ENCODE results near the gene GRB7. TPM values are rescaled to one million over a fixed set of nuclear protein-coding genes. Genes with fewer than 3 reads are reported as not detected.

Gene GRB7
- total RNA-seq, 4 donors from 2014 or later: 49.4 to 114 (median 72.4) TPM

DNA sequence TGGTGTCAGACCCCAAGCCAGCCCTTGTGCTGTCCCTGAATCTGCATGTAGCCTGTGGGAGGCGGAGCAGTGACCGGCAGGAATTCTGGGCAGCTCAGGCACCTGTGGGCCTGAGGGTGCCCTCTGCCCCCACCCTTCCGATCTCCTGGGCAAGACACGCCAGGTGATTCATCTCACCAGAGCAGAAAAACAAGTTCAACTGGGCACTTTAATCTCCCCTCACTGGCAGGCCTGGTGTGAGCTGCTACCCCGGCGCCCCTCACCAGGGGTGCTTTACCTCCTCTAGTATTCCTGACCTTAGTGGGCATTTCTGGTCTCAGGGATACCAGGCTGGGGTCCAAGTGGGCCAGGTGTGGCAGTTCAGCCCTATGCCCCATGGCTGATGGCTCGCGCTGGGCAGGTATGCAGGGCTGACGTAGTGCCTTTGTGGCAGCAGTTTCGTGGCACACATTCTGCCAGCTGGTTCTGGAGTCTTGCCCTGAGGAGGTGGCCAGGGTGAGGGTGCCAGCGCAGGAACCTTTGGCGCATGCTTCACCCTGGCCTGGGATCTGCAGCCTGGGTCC, 31.9 kb upstream of the GRB7 start:
- Histone ChIP-seq H3K27me3 (no peaks in the 10 kb centered on the region), H3K27ac (peak overlapping the region; percentile 87), H3K4me3 (peak overlapping the region; percentile 15), H3K9me3 (no peaks in the 10 kb centered on the region), H3K36me3 (peaks cover 40% of the 10 kb centered on the region), H3K4me1 (peaks cover 64% of the 10 kb centered on the region)
- DNase-seq (ENCODE audit: low spot score in 2 of 2): no peak
- 48% methylated on average over 6 of the region's 12 CpGs for WGBS
- TF ChIP-seq POLR2A (IDR thresholded peaks at IDR 0.05): no peak
- TF ChIP-seq POLR2AphosphoS5 (IDR thresholded peaks at IDR 0.05): no peak
- no peak for TF ChIP-seq CTCF (IDR thresholded peaks at IDR 0.05)
- no peak for TF ChIP-seq EP300 (IDR thresholded peaks at IDR 0.05)

GRCh38 chr17:39706383-39706782, 31.4 kb upstream of the GRB7 start:
- Histone ChIP-seq H3K27me3 (no peaks in the 10 kb centered on the region), H3K4me1 (peaks cover 58% of the 10 kb centered on the region), H3K36me3 (peaks cover 45% of the 10 kb centered on the region), H3K27ac (peak overlapping the region; percentile 87), H3K4me3 (peak overlapping the region; percentile 15), H3K9me3 (no peaks in the 10 kb centered on the region)
- TF ChIP-seq POLR2A (IDR thresholded peaks at IDR 0.05) (no peak), POLR2AphosphoS5 (IDR thresholded peaks at IDR 0.05) (no peak), CTCF (IDR thresholded peaks at IDR 0.05) (no peak), EP300 (IDR thresholded peaks at IDR 0.05) (no peak)
- DNase-seq (ENCODE audit: low spot score in 2 of 2): no peak
- 58% methylated on average over 8 of the region's 8 CpGs for WGBS

DNA sequence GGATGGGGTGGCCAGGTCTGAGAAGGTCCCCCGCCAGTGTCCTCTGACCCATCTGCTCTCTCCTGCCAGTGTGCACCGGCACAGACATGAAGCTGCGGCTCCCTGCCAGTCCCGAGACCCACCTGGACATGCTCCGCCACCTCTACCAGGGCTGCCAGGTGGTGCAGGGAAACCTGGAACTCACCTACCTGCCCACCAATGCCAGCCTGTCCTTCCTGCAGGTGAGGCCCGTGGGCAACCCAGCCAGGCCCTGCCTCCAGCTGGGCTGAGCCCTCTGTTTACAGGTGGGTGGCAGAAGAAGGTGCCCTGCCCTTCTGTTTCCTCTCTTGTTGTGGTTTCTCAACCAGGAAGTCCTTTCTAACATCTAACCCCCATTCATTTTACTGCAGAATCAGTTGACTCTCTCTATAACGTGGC, 30.8 kb upstream of the GRB7 start:
- H3K27ac ChIP-seq: peak overlapping the region; percentile 87
- H3K36me3 ChIP-seq: peaks cover 51% of the 10 kb centered on the region
- H3K9me3 ChIP-seq: no peaks in the 10 kb centered on the region
- 90% methylated on average over 4 of the region's 7 CpGs for WGBS
- peak overlapping the region; percentile 15 for H3K4me3 ChIP-seq
- H3K4me1 ChIP-seq: peaks cover 53% of the 10 kb centered on the region
- no peak for DNase-seq (ENCODE audit: low spot score in 2 of 2)
- TF ChIP-seq POLR2AphosphoS5 (IDR thresholded peaks at IDR 0.05) (no peak), POLR2A (IDR thresholded peaks at IDR 0.05) (no peak), CTCF (IDR thresholded peaks at IDR 0.05) (no peak), EP300 (IDR thresholded peaks at IDR 0.05) (no peak)
- no peaks in the 10 kb centered on the region for H3K27me3 ChIP-seq

- TF ChIP-seq EP300 (IDR thresholded peaks at IDR 0.05) (no peak), POLR2AphosphoS5 (IDR thresholded peaks at IDR 0.05) (no peak), POLR2A (IDR thresholded peaks at IDR 0.05) (no peak), CTCF (IDR thresholded peaks at IDR 0.05) (no peak)
- no peak overlapping the region for H3K27ac ChIP-seq
- H3K4me3 ChIP-seq: no peak overlapping the region
- no peaks in the 10 kb centered on the region for H3K27me3 ChIP-seq
- H3K36me3 ChIP-seq: peaks cover 69% of the 10 kb centered on the region
- H3K4me1 ChIP-seq: peaks cover 31% of the 10 kb centered on the region
- no peak for DNase-seq (ENCODE audit: low spot score in 2 of 2)
- WGBS: 90% methylated on average over 14 of the region's 14 CpGs
- H3K9me3 ChIP-seq: no peaks in the 10 kb centered on the region
Measured at GRCh38 chr17:39709319-39709997, 28.3 kb upstream of the GRB7 start.
